GF-D8 (cell line): ENCODE data around the gene ANKRD55.
"Not testable (repeated sequence)": the region's sequence is repeated elsewhere in the genome, so short reads cannot be mapped to it uniquely, and the experiment has no call there.

ENCODE experiments used
- DNase-seq: peaks from one replicate; lab custom pipeline; 2025; lab: John Stamatoyannopoulos, UW

The ANKRD55 gene

DNA sequence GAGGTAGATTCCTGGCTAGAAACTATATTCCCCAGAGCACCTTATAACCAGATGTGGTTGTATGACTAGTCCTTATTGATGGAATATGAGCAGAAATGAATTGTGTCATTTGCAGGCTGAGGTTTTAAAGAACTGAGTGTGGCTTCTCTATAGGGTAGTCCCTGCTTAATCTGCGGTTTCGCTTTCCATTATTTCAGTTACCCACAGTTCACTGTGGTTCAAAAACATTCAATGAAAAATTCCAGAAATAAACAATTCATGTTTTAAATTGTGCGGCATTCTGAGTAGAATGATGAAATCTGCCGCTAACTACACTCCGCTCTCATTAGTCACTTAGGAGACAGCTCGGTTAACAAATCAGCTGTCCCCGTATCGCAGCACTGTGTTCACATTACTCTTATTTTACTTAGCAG, 65.1 kb downstream of the ANKRD55 start:
- DNase-seq: no peak

GRCh38 chr5:56167519-56167918, 65.6 kb downstream of the ANKRD55 start:
- DNase-seq: no peak

DNA sequence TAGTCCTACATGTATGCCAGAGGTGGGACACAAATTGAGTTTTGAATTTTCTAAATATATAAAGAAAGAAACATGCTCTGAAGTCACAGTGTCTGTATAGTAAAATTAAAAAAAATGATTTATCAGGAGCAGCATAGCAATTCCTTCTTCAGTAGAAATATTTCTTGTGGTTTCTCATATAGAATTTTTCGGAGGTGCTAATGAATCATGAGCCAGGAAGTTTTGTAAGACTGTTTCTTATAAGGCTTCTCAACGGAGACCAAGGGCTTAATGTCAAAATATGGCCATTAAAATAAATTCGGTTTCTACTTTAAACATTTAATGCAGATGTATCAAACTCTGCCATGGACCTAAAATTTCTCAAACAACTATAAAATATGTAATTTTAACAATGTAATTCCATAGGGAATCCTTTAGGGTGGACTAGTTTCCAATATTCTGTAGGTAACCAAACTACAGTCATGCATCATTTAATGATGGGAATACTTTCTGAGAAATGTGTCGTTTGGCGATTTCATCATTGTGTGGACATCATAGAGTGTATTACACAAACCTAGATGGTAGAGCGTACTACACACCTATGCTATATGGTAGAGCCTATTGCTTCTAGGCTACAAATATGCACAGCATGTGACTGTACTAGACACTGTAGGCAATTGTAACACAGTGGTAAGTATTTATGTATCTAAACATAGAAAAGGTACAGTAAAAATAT, 66.3 kb downstream of the ANKRD55 start:
- DNase-seq: no peak

- no peak for DNase-seq
These were observed 68.8 kb downstream of the ANKRD55 start for GRCh38 chr5:56164376-56164775.

DNA sequence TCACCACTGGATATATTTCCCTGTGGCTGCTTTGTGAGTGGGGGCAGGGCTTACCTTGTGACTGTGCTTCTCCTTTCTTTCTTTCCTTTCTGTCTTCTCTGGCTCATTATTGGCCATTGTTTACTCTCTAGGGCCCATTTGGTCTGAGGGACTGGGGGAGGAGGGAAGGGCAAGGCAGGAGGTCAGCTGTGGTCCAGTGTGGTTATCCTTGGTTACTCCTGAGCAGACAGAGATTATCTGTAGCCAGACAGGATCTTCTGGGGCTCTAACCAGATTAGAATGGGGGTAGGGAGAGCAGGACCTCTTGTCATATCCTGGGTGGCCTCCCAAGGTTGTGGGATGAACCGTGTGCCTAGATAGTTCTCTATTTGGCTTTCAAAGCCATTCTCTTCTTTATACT, 71.2 kb downstream of the ANKRD55 start:
- DNase-seq: no peak

- DNase-seq: no peak
These were observed 71.7 kb downstream of the ANKRD55 start for GRCh38 chr5:56161439-56161823.

- no peak for DNase-seq
These were observed 72.2 kb downstream of the ANKRD55 start for GRCh38 chr5:56160723-56161438.

- no peak for DNase-seq
These were observed 73.6 kb downstream of the ANKRD55 start for GRCh38 chr5:56159521-56159947.

DNA sequence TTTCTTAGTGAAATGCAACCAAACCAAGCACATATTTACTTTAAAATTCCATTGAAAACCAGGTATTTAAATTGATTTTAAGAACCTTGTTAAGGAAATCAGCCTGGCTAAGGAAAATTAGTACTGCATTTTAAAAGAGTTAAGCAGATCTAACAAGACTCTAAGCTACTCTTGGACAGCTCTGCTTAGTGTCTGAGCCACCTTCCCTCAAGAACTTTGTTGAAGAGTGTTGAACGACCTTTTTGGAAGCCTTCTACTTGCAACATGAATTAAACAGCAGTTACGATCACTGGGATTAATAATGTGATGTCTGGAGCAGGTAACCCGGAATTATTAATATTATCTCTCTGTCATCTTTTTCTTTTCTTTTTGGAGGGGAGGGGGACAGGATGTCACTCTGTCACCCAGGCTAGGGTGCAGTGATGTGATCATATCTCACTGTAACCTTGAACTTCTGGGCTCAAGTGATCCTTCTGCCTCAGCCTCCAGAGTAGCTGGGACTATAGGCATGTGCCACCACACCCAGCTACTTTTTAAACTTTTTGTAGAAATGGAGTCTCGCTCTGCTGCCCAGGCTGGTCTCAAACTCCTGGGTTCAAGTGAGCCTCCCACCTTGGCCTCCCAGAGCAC, 74.7 kb downstream of the ANKRD55 start:
- DNase-seq: no peak

DNA sequence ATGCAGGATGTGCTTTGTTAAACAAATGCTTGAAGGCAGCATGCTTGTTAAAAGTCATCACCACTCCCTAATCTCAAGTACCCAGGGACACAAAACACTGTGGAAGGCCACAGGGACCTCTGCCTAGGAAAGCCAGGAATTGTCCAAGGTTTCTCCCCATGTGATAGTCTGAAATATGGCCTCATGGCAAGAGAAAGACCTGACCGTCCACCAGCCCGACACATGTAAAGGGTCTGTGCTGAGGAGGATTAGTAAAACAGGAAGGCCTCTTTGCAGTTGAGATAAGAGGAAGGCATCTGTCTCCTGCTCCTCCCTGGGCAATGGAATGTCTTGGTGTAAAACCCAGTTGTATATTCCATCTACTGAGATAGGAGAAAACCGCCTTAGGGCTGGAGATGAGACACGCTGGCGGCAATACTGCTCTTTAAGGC, 75.9 kb downstream of the ANKRD55 start:
- not testable (repeated sequence) for DNase-seq

GRCh38 chr5:56156585-56157190, 76.4 kb downstream of the ANKRD55 start:
- not testable (repeated sequence) for DNase-seq

GRCh38 chr5:56155992-56156584, 77.0 kb downstream of the ANKRD55 start:
- DNase-seq: no peak

GRCh38 chr5:56154732-56155484, 78.2 kb downstream of the ANKRD55 start:
- DNase-seq: no peak

GRCh38 chr5:56152437-56152836, 80.7 kb downstream of the ANKRD55 start:
- no peak for DNase-seq

- not testable (repeated sequence) for DNase-seq
These were observed 82.4 kb downstream of the ANKRD55 start for GRCh38 chr5:56150756-56151155.

DNA sequence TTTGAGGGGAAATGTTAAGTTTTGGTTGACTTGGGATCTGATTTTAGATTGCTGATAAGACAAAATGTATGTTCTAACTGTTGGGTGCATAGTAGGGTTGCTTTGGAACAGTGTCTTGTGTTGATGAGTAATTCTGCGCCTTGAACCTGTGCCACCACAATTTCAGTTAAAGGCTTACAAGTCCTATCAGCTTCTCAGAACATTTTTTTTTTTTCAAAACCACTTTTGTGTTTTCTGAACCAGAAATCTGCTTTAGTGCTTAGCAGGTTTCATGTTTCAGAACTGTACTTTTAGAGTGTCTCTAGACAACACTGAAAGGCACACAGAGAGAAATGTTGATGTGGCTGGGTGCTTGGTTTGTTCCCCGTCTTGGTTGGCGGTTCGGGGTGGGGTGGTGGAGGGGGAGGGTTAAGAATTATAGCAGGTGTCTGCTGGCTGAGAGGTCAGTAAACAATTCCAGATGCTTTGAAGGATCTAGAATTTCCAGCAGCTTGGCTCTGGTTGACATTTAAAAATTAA, 84.6 kb downstream of the ANKRD55 start:
- no peak for DNase-seq

- DNase-seq: no peak
These were observed 85.4 kb downstream of the ANKRD55 start for GRCh38 chr5:56147659-56148230.

- no peak for DNase-seq
These were observed 86.0 kb downstream of the ANKRD55 start for GRCh38 chr5:56147106-56147505.

GRCh38 chr5:56146674-56147073, 86.5 kb downstream of the ANKRD55 start:
- no peak for DNase-seq

DNA sequence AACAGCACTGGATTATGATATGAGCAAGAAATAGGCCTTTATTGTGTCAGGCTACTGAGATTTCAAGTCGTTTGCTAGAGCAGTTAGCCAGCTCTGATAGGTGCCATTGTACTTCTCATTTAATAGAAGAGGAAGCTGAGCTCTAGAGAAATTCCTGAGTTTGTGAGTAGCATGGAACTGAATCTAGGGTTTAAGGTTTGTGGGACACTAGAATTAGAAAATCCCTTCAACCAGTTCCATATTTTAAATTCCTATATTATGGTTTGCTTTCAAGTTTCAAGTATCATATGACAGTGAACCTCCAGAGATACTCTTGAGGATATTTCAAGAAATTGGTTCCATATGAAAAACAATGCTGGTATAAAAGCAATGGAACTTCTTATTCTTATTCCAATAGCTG, 87.6 kb downstream of the ANKRD55 start:
- no peak for DNase-seq

GRCh38 chr5:56145106-56145505, 88.0 kb downstream of the ANKRD55 start:
- no peak for DNase-seq
